IPS-NIHi7 (cell line): ENCODE results near the gene HMSD.
A peak's percentile ranks its signal among the peaks of the same experiment; 100 is the strongest.

ENCODE experiments used
- DNase-seq: peaks from one replicate; pipeline ENCODE4 v3.0.0; 2012; ENCODE audit warnings: mixed read lengths; ENCODE audit errors: extremely low spot score

Gene HMSD

DNA sequence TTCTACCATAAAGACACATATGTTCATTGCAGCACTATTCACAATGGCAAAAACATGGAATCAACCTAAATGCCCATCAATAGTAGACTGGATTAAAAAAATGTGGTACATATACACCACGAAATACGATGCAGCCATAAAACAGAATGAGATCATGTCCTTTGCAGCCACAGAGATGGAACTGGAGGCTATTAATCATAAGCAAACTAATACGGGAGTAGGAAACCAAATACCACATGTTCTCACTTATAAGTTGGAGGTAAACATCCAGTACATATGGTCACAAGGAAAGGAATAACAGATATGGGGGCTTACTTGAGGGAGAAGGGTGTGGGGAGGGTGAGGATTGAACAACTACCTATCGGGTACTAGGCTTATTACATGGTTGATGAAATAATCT lies 7.7 kb downstream of the HMSD start:
- DNase-seq = no peak

DNA sequence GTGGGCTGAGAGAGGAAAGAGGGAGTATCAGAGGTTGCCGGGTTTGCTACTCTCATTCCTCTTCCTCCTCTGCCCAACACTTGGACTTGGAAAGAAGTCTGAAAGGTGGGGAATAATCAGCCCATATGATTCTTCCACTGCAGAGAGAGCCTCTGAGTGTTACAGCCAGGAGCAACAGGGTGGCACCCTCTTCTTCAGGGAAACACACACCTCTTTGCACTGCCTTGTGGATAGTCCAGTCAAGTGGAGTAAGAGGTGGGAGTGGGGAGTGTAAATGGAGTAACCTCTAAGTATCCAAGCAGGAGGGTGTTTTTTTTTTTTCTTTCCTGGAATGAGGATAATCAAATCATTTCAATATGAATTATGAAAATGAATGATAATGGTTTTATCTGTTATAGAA lies 11.8 kb downstream of the HMSD start:
- no peak for DNase-seq

DNA sequence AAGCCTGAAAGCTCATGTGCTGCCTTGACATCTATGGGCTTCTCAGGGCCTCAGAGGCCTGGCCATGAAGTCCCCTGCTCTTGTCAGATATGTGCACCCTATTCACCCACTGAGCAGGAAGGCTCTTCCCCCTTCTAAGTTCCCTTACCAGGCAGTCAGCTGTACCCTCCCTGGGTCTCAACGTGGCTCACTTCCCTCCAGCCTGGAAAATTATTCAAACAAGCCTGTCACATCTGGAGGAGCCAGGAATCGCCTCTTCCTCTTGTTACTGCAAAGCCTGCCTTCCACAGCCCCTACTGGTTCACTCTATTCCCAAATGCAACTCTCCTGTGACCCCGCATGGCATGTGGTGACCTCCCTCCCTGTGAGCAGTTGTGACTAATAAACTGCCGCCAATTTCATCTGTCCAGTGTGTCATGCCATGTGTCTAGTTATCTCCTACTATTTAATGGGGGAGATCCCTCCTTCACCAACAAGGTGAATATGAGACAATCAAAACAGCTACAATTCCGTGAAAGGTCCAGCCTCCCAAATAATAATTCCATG lies 12.4 kb downstream of the HMSD start:
- DNase-seq = no peak

DNA sequence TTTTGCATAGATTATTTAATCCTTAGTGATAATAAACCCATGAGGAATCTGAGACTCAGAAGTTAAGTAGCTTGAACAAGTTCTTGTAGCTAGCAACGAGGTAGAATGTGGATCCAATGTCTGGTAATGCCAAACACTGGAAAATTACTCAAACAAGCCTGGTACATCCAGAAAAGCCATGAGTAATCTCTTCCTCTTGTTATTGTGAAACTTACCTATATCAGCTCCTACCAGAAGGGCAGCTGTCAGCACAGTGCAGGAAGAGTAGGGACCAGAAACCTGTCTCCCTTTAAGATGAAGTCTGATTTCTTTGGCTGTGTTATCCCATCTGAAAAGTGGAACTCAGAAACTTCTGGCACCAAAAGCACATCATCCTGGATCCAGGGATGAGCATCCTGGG lies 13.0 kb downstream of the HMSD start:
- no peak for DNase-seq

DNA sequence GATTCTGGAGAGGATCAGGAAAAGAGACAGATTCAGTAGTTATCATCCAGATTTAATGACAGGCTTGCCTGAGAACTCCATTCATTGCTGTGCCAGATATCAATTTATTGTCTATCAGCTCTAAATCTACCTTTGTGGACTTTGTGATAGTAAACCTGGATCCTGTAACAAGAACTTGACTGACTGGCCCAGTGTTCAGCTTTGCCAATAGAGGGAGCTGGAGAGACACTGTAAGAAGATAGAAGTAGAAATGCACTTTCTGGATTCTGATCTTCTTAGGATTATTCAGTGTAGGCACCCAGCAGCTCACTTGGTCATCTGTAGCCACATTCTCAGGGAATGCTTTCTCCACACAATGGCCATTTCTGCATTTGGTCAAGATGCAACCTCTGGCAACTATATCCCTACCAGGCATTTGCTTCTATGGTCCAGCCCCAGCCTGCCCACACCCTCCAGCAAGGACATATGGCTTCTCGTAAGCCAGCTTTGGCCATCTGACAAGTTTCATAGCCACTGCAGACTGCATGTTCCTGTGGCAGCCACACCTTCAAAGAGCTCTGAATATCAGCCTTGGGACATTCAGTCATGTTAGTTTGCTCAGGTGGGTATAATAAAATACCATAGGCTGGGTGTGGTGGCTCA lies 14.6 kb downstream of the HMSD start:
- DNase-seq = peak; percentile 26

GRCh38 chr18:63964908-63965307 lies 15.8 kb downstream of the HMSD start:
- DNase-seq = no peak

GRCh38 chr18:63965716-63966330 lies 16.7 kb downstream of the HMSD start:
- no peak for DNase-seq

- peak; percentile 91 for DNase-seq
Measured at GRCh38 chr18:63969942-63970808, 21.1 kb downstream of the HMSD start, which contains the start of gene SERPINB8. Gene SERPINB8, plus strand, starts transcription at chr18:63970081. Its CDS starts 8,228 bp downstream, at chr18:63978309.

GRCh38 chr18:63970809-63971205 lies 21.7 kb downstream of the HMSD start:
- DNase-seq = peak; percentile 59

DNA sequence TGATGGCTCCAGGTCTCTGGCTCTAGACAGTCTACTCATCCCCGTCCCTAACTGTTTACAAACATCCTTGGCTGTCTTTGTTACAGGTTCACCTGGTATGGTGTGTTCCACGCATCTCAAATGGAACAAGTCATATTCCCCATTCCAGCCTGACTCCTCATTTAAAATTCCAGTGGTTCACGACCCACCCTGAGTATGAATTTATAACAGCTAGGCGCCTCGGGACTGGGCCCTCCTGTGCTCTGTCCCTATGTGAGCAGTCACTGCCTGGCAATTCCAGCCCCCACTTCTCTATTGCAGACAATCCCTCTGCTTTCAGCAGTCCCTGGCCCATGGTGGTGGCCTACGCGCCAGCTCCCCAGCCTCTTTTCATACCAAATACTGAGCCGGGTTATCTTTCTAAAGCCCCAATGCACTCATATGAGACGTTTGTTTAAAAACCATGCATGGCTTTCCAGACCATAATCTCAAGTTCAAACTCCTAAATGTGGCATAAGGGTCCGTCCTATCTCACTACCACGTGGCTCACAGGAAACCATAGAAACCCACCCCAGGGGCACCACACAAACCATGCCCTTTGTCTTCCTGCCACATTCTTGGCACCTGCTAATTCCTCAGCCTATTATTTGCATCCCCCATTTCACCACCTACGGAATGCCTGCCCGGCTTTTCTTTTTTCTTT lies 22.4 kb downstream of the HMSD start:
- no peak for DNase-seq

DNA sequence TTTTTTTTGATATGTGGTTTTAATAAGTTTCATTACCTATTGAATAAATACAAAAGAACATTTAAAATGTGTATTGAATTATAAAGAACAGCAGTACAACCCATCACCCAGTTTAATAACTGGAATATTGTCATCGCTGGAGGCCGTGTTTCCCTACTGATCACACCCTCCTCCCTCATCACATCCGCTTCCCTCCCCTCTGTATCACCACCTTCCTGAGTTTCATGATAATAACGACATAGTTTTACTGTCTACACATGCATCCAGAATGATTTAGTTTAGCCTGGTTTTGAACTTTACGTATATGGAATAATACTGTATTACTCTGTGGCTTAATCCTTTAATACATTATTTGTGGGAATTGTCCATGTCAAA lies 22.9 kb downstream of the HMSD start:
- no peak for DNase-seq

- DNase-seq = no peak
Measured at GRCh38 chr18:63974991-63975390, 25.9 kb downstream of the HMSD start.

DNA sequence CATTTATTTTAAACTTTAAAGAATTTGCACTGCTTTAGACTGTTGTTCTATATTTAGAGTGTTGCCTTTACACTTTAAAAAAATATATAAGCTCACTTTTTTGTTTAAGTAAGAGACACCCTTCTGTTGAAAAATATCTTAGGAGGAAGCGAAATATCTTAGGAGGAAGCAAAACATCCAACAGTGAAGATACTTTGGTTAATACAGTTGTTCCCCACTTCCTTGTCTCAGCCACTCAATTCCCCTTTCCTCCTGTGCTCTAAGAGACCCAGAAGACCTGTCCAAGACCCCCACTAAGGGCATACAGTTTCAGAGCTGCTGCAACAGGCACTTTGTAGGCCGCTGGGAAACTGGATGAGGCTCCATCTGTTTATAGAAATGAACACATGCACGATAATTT lies 26.5 kb downstream of the HMSD start:
- no peak for DNase-seq

DNA sequence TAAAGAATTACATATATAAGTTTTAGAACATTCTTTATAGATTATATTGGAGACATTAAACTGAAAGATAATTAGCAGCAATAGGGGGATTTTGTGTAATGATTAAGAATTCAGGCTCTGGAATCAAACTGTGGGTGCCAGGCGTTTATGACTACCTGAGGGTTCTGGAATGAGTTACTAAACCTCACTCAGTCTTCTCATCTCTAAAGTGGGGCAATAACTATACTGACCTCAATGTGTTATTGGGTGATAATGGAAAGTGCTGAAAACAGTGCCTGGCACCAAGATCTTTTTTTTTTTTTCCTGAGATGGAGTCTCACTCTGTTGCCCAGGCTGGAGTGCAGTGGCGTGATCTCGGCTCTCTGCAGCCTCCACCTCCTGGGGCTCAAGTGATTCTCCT lies 27.9 kb downstream of the HMSD start:
- no peak for DNase-seq

- peak; percentile 67 for DNase-seq
Measured at GRCh38 chr18:63979409-63979920, 30.4 kb downstream of the HMSD start.

DNA sequence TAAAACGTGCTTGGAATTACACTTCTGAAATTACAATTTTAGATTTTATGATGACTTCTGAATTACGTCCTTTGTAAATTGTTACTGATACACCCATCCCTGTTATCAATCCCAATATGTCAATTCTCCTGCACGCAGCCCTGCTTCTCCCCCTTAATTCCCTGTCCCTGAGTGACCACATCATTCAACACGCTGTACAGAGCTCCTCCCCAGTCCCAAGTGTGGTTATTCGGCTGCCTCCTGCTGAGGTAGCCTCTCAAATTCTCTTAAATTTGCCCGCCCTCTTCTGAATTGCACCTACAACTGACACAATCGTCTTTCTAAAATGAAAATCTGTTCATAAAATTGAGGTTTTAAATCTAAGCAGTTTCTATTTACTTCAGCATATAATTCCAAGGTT lies 30.9 kb downstream of the HMSD start:
- no peak for DNase-seq

DNA sequence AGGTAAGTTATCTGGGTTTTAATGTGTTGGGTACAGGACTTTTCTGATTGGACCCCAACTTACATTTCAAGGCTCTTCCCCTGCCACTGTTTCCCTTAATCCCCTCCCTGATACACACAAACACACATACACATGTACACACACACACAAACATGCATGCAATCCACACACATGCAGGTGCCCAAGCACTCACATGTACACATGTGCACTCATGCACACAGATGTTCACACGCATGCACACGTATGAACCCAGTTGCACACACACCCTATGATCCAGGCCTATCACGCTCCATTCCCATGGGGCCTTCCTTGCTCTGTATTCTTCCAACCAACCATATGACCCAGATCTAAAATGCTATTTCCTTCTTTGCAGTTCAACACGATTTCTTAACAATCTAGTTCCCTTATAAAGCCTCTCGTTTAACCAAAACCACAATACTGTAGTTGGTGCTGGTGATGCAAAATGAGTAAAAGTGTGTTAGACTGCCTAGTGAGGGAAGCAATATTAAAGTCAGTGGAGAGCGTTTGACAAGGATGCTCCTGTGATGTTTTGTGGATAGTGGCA lies 31.9 kb downstream of the HMSD start:
- no peak for DNase-seq

DNA sequence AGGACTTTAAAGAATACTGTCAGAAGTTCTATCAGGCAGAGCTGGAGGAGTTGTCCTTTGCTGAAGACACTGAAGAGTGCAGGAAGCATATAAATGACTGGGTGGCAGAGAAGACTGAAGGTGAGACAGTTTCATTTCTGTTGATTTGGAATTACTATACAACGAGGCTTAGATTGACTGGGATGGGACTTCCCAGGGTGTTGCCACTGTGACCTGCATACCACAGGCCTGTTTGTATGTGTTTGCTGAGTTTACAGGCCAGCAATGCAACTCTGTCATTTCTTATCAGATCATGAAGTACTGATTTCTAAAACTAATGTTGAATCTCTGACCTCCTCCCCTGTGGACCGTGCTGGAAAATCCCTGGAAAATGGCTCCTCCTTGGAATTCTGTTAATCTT lies 32.6 kb downstream of the HMSD start:
- DNase-seq = no peak

- DNase-seq = no peak
Measured at GRCh38 chr18:63982361-63982760, 33.3 kb downstream of the HMSD start.

DNA sequence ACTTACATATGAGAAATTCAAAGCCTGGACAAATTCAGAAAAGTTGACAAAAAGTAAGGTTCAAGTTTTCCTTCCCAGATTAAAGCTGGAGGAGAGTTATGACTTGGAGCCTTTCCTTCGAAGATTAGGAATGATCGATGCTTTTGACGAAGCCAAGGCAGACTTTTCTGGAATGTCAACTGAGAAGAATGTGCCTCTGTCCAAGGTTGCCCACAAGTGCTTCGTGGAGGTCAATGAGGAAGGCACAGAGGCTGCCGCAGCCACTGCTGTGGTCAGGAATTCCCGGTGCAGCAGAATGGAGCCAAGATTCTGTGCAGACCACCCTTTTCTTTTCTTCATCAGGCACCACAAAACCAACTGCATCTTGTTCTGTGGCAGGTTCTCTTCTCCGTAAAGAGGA lies 37.8 kb downstream of the HMSD start:
- no peak for DNase-seq

DNA sequence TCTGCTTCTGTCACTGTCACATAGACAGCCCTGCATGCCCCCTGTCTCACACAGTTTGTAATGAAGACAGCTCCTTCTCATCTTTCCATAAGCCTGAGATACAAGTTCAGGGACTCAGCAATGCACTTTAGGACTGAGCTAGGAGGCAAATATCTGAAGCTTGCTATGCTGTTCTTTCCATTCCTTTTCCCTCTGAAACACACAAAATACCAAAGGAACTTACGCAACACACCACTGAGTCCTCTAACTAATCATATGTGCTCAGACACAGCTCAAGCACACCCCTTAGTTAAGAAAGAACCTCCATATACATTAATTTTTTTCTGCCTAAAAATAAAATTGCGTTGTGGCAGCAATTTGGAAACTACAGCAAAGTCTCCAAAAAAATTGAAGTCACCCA lies 38.6 kb downstream of the HMSD start:
- no peak for DNase-seq
